ENCODE measurements around the gene NME3.
A peak's percentile ranks its signal among the peaks of the same experiment; 100 is the strongest.

The NME3 gene

GRCh38 chr16:1779741-1780676 lies 8.7 kb upstream of the NME3 start:
- no peak for DNase-seq

GRCh38 chr16:1779234-1779701 lies 7.9 kb upstream of the NME3 start:
- DNase-seq, result no peak

- no peak for DNase-seq
These were observed 7.1 kb upstream of the NME3 start for GRCh38 chr16:1778200-1779179.

GRCh38 chr16:1777375-1778199 lies 6.2 kb upstream of the NME3 start:
- no peak for DNase-seq

GRCh38 chr16:1776991-1777374 lies 5.6 kb upstream of the NME3 start:
- no peak for DNase-seq

- DNase-seq, result no peak
These were observed 5.3 kb upstream of the NME3 start for GRCh38 chr16:1776672-1776955.

- no peak for DNase-seq
These were observed 4.7 kb upstream of the NME3 start for GRCh38 chr16:1775846-1776671.

GRCh38 chr16:1775006-1775845 lies 3.9 kb upstream of the NME3 start:
- DNase-seq, result no peak

GRCh38 chr16:1774448-1774780 lies 3.1 kb upstream of the NME3 start:
- DNase-seq, result no peak

GRCh38 chr16:1773703-1774447 lies 2.5 kb upstream of the NME3 start:
- no peak for DNase-seq

GRCh38 chr16:1772908-1773702 lies 1.8 kb upstream of the NME3 start, which contains the start of gene MRPS34:
MRPS34 (minus strand) TSS chr16:1773134; CDS start chr16:1773119, 15 bp downstream.
- DNase-seq, result peak; percentile 54

- DNase-seq, result no peak
These were observed 1.1 kb upstream of the NME3 start, which contains the start of gene EME2 for GRCh38 chr16:1772362-1772907. EME2 (plus strand) TSS chr16:1772810; CDS start chr16:1773228, 418 bp downstream.

- DNase-seq, result no peak
These were observed 570 bp upstream of the NME3 start for GRCh38 chr16:1771864-1772361.

GRCh38 chr16:1770328-1771187 lies 785 bp downstream of the NME3 start:
- DNase-seq, result peak; percentile 69

GRCh38 chr16:1769402-1770300 lies 1.7 kb downstream of the NME3 start:
- DNase-seq, result no peak

GRCh38 chr16:1768767-1769401 lies 2.5 kb downstream of the NME3 start:
- no peak for DNase-seq

Data from NCI-H1105 treated with DMSO at 0.1 percent for 48 hours (cell line).